HepG2 (cell line): Measurements from ENCODE around the gene LRRC28. TPM values are rescaled to one million over a fixed set of nuclear protein-coding genes. Genes with fewer than 3 reads are reported as not detected.

Experiments used
- ARID3A ChIP-seq: IDR thresholded peaks from 2 replicates; pipeline ENCODE4 v1.6.1; 2012; ENCODE audit warnings: low read depth, low read length, improper control_type of control experiment
- CBX5 ChIP-seq: sonication (generic); formaldehyde crosslinking; IDR thresholded peaks from 2 replicates; pipeline ENCODE4 v1.4.0; 2020; ENCODE audit warnings: missing genetic modification reagents, borderline replicate concordance
- ISL2 ChIP-seq: sonication (generic); formaldehyde crosslinking; IDR thresholded peaks from 2 replicates; pipeline ENCODE4 v1.5.0; 2020; ENCODE audit warnings: missing genetic modification reagents
- KLF15 ChIP-seq: sonication (generic); formaldehyde crosslinking; IDR thresholded peaks from 2 replicates; pipeline ENCODE4 v1.8.1; 2023; ENCODE audit warnings: borderline replicate concordance, mild to moderate bottlenecking, inconsistent platforms, missing genetic modification reagents, mixed read lengths
- RFXANK ChIP-seq: IDR thresholded peaks from 2 replicates; pipeline ENCODE4 v1.6.1; 2016
- SETDB1 ChIP-seq: sonication (generic); formaldehyde crosslinking; IDR thresholded peaks from 2 replicates; pipeline ENCODE4 v1.5.1; 2020; ENCODE audit warnings: missing genetic modification reagents, mild to moderate bottlenecking, borderline replicate concordance
- SRSF1 ChIP-seq: fragments of 200-400 bp; formaldehyde crosslinking; optimal IDR thresholded peaks from 2 replicates; pipeline ENCODE3; 2017; ENCODE audit warnings: mild to moderate bottlenecking, low read depth, low read length, moderate library complexity
- THRA ChIP-seq: sonication (generic); formaldehyde crosslinking; IDR thresholded peaks from 2 replicates; pipeline ENCODE4 v1.4.0; 2020; ENCODE audit warnings: missing genetic modification reagents, borderline replicate concordance
- ZFP36 ChIP-seq: fragments of 150-350 bp; IDR thresholded peaks from 2 replicates; pipeline ENCODE4 v1.6.1; 2018; ENCODE audit warnings: borderline replicate concordance, low read length, low read depth; ENCODE audit not compliant: partially characterized antibody
- ZNF143 ChIP-seq: sonication (generic); formaldehyde crosslinking; IDR thresholded peaks from 2 replicates; pipeline ENCODE4 v1.4.0; 2020; ENCODE audit warnings: missing genetic modification reagents
- ZNF318 ChIP-seq: sonication (generic); formaldehyde crosslinking; IDR thresholded peaks from 2 replicates; pipeline ENCODE4 v1.4.0; 2020; ENCODE audit warnings: mild to moderate bottlenecking, missing genetic modification reagents
- ZNF446 ChIP-seq: sonication (generic); formaldehyde crosslinking; IDR thresholded peaks from 2 replicates; pipeline ENCODE4 v1.5.0; 2020; ENCODE audit warnings: mild to moderate bottlenecking, missing genetic modification reagents
- ZNF782 ChIP-seq: sonication (generic); formaldehyde crosslinking; IDR thresholded peaks from 2 replicates; pipeline ENCODE4 v1.4.0; 2020; ENCODE audit warnings: missing genetic modification reagents, mild to moderate bottlenecking, borderline replicate concordance
- polyA plus RNA-seq, 8 experiments: library from polyadenylated mRNA; depleted of rRNA in 3 of 8; stranded (reverse) in 7 of 8; unstranded in 1 of 8; fragments of >200 nt; fragmentation: Illumina TruSeq in 4 of 8; extraction: Trizol in 4 of 8; gene quantifications; 2 replicates each; pipeline versions ENCODE4 v1.2.1 to v1.2.3, GENCODE V29; 2011 to 2016; ENCODE audit warnings: low read depth in 4 of 8, missing spikeins in 1 of 8, mixed read lengths in 1 of 8; ENCODE audit not compliant: insufficient read depth in 1 of 8
- total RNA-seq, 5 experiments: library from RNA; depleted of rRNA; stranded (reverse); fragments of >200 nt; fragmentation: Illumina TruSeq; extraction: Trizol; gene quantifications; 2 replicates each; pipeline ENCODE4 v1.2.3, GENCODE V29; 2016; ENCODE audit warnings: low read depth in 1 of 5

LRRC28 gene
- total and polyA plus RNA-seq, 2 of the 13 experiments (the other 11 are each of a cell fraction or from before 2014, with no cell fraction given) = 17.5 to 21.3 TPM

- TF ChIP-seq ZNF446 (CRISPR knock-in tag) = no peak
- TF ChIP-seq ZNF782 (CRISPR knock-in tag) = no peak
- no peak for TF ChIP-seq SETDB1 (CRISPR knock-in tag)
- TF ChIP-seq RFXANK = no peak
- TF ChIP-seq THRA (CRISPR knock-in tag) = no peak
- TF ChIP-seq CBX5 = no peak
- TF ChIP-seq ISL2 = no peak
- no peak for TF ChIP-seq ARID3A
- TF ChIP-seq KLF15 (CRISPR knock-in tag) = no peak
- no peak for TF ChIP-seq ZNF318
- no peak for TF ChIP-seq ZNF143 (CRISPR knock-in tag)
- TF ChIP-seq SRSF1 = no peak
- TF ChIP-seq ZFP36 = no peak
Measured at GRCh38 chr15:99343208-99343607, 91.9 kb downstream of the LRRC28 start (continued).
